Parathyroid adenoma (tissue), 2 donors: ENCODE results near the gene CNTN4.

Experiments
- H2AFZ ChIP-seq: fragments of 300-600 bp; sonication (generic); one replicate; pipeline ENCODE4 v1.7.0; 2017; ENCODE audit warnings: antibody characterized with exemption, mild to moderate bottlenecking
- H3K27ac ChIP-seq: fragments of 300-600 bp; sonication (generic); one replicate; pipeline ENCODE4 v1.7.0; 2017
- H3K27me3 ChIP-seq: fragments of 300-600 bp; sonication (generic); one replicate; pipeline ENCODE4 v1.7.0; 2017; ENCODE audit warnings: low read length; ENCODE audit not compliant: control insufficient read depth, insufficient read depth
- H3K36me3 ChIP-seq: fragments of 300-600 bp; sonication (generic); one replicate; pipeline ENCODE4 v1.7.0; 2017; ENCODE audit warnings: low read length; ENCODE audit not compliant: control insufficient read depth, insufficient read depth
- H3K4me1 ChIP-seq: fragments of 300-600 bp; sonication (generic); one replicate; pipeline ENCODE4 v1.7.0; 2017; ENCODE audit warnings: control low read depth
- H3K4me2 ChIP-seq: fragments of 300-600 bp; sonication (generic); one replicate; pipeline ENCODE4 v1.7.0; 2017; ENCODE audit warnings: low read length
- H3K4me3 ChIP-seq: fragments of 300-600 bp; sonication (generic); one replicate; pipeline ENCODE4 v1.7.0; 2017; ENCODE audit warnings: low read depth, low read length
- H3K79me2 ChIP-seq: fragments of 300-600 bp; sonication (generic); one replicate; pipeline ENCODE4 v1.7.0; 2017; ENCODE audit warnings: control low read depth
- H3K9ac ChIP-seq: fragments of 300-600 bp; sonication (generic); one replicate; pipeline ENCODE4 v1.7.0; 2017; ENCODE audit warnings: mild to moderate bottlenecking
- H3K9me3 ChIP-seq: fragments of 300-600 bp; sonication (generic); one replicate; pipeline ENCODE4 v1.7.0; 2017; ENCODE audit warnings: low read length; ENCODE audit not compliant: control insufficient read depth
- TF ChIP-seq, protein P1 (sequence below): fragments of 300-600 bp; sonication (generic); IDR thresholded peaks from one replicate; pipeline ENCODE4 v1.7.0; 2017; ENCODE audit warnings: antibody characterized with exemption, mild to moderate bottlenecking
- donor health status: primary hyperparathyroidism.

CNTN4 gene

DNA sequence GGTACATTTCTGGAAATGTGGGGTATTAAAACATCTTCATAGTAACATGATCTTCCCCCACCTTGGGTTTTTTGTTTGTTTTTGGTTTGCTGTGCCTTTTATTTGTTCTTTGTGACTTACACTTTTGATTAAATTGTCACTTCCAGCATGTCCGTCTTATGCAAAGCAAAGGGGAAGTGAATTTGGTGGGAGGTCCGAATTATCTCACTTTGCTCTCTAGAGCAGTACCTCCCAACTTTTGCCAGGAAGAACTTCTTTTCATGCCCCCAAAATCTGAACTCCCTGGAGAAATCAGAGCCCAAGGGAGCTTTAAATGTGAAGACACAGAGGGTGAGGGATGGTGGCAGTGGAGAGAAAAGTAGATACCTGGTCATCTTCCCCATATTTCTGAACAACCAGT lies 838.4 kb downstream of the CNTN4 start:
- no peak overlapping the region for H3K9ac ChIP-seq
- peaks cover 3% of the 10 kb centered on the region for H3K4me1 ChIP-seq
- no peaks in the 10 kb centered on the region for H3K36me3 ChIP-seq
- H3K4me3 ChIP-seq, result no peak overlapping the region
- H3K27ac ChIP-seq, result no peak overlapping the region
- no peaks in the 10 kb centered on the region for H3K9me3 ChIP-seq
- H2AFZ ChIP-seq, result no peak overlapping the region
- H3K4me2 ChIP-seq, result no peak overlapping the region
- H3K79me2 ChIP-seq, result no peaks in the 10 kb centered on the region
- H3K27me3 ChIP-seq, result no peaks in the 10 kb centered on the region
- TF ChIP-seq, protein P1, sequence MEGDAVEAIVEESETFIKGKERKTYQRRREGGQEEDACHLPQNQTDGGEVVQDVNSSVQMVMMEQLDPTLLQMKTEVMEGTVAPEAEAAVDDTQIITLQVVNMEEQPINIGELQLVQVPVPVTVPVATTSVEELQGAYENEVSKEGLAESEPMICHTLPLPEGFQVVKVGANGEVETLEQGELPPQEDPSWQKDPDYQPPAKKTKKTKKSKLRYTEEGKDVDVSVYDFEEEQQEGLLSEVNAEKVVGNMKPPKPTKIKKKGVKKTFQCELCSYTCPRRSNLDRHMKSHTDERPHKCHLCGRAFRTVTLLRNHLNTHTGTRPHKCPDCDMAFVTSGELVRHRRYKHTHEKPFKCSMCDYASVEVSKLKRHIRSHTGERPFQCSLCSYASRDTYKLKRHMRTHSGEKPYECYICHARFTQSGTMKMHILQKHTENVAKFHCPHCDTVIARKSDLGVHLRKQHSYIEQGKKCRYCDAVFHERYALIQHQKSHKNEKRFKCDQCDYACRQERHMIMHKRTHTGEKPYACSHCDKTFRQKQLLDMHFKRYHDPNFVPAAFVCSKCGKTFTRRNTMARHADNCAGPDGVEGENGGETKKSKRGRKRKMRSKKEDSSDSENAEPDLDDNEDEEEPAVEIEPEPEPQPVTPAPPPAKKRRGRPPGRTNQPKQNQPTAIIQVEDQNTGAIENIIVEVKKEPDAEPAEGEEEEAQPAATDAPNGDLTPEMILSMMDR, result no peak

DNA sequence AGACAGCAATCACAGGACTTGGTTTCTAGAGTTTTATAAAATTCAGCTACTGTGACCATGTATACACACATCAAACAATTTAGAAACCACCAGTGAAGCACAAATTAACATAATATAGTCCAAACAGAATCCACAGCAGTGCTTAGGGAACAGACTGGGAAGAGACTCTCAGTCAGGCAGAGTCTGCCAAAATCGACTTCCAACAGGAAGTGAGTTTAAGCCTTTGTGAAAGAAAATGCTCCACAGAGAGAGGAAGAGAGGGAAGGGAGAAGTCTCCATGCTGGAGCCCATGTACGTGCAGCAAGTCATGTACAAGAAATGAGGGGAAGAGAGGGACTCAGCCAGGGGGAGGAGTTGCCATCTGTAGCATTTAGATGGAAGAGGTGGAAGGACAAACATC lies 838.9 kb downstream of the CNTN4 start:
- no peak overlapping the region for H3K27ac ChIP-seq
- H3K9me3 ChIP-seq, result no peaks in the 10 kb centered on the region
- no peaks in the 10 kb centered on the region for H3K27me3 ChIP-seq
- H3K4me1 ChIP-seq, result peaks cover 3% of the 10 kb centered on the region
- H3K36me3 ChIP-seq, result no peaks in the 10 kb centered on the region
- no peak overlapping the region for H3K4me3 ChIP-seq
- no peak overlapping the region for H3K9ac ChIP-seq
- H2AFZ ChIP-seq, result peak overlapping the region; percentile 59
- no peak overlapping the region for H3K4me2 ChIP-seq
- H3K79me2 ChIP-seq, result no peaks in the 10 kb centered on the region
- TF ChIP-seq, protein P1, result no peak

DNA sequence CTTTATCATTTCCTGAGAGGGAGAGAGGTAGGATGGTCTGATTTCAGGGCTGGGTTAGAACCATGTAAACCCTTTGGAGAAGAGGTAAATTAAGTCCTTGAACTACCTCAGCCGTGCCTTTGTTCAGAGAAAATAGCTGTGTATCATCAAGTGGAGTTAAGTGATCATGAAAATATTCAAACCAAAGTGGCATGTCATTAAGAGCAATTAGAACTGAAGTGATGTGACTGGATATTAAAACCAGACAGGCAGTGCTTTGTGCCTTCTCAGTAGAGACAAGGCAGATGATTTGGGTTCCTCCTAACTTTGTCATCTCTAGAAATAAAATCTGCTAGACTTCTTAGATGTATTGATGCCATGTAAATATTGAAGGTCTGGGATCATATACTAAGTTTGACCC lies 840.0 kb downstream of the CNTN4 start:
- Histone ChIP-seq H3K4me3 (no peak overlapping the region), H3K4me1 (peaks cover 3% of the 10 kb centered on the region), H3K9me3 (no peaks in the 10 kb centered on the region), H2AFZ (no peak overlapping the region), H3K9ac (no peak overlapping the region), H3K27ac (no peak overlapping the region), H3K36me3 (no peaks in the 10 kb centered on the region), H3K4me2 (no peak overlapping the region), H3K27me3 (no peaks in the 10 kb centered on the region), H3K79me2 (no peaks in the 10 kb centered on the region)
- TF ChIP-seq, protein P1, result no peak

DNA sequence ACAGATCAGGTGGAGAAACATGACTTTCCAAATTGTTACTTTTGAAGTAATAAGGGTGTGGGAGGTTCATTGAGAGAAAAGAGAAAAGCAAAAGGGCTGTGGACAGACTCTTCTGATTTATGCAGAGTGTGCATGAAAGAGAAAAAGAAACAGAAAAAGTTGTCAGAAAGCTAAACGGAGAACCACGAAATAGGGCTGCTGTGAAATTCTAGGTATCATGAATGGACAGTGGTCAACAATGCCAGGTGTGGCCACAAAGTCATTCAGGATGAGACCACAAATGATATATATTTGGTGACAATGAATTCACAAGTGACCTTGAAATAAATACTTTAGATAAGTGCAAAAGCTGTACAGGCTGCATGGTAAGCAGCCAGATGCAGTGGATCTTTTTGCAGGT lies 841.4 kb downstream of the CNTN4 start:
- no peaks in the 10 kb centered on the region for H3K79me2 ChIP-seq
- TF ChIP-seq, protein P1, result no peak
- no peak overlapping the region for H3K4me2 ChIP-seq
- no peaks in the 10 kb centered on the region for H3K9me3 ChIP-seq
- no peak overlapping the region for H2AFZ ChIP-seq
- peaks cover 3% of the 10 kb centered on the region for H3K4me1 ChIP-seq
- H3K4me3 ChIP-seq, result no peak overlapping the region
- no peaks in the 10 kb centered on the region for H3K36me3 ChIP-seq
- no peaks in the 10 kb centered on the region for H3K27me3 ChIP-seq
- H3K27ac ChIP-seq, result no peak overlapping the region
- H3K9ac ChIP-seq, result no peak overlapping the region

DNA sequence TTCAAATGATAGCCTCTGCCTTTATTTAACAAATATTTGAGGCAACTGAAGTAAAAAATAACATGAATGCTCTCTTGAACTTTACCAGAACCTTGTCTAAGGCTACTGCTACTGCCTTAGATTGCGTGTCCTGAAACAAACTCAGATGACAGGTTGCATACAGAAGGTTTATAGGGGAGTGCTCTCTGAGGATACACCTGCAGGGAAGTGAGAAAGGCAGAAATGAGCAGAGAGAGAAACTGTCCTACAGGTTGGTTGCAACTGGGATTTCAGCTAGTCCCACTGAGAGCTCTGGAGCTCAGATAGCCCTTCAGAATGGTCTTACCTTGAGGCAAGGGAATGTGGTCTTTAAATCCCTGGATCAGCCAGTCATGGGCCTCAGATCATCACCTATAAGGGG lies 846.0 kb downstream of the CNTN4 start:
- TF ChIP-seq, protein P1, result no peak
- no peak overlapping the region for H3K4me2 ChIP-seq
- no peak overlapping the region for H3K27ac ChIP-seq
- H3K36me3 ChIP-seq, result no peaks in the 10 kb centered on the region
- H2AFZ ChIP-seq, result peak overlapping the region; percentile 26
- H3K4me3 ChIP-seq, result no peak overlapping the region
- no peaks in the 10 kb centered on the region for H3K79me2 ChIP-seq
- no peaks in the 10 kb centered on the region for H3K9me3 ChIP-seq
- peaks cover 17% of the 10 kb centered on the region for H3K4me1 ChIP-seq
- H3K9ac ChIP-seq, result no peak overlapping the region
- no peaks in the 10 kb centered on the region for H3K27me3 ChIP-seq
